HepG2 (cell line): ENCODE results near the gene NBR1. TPM values are rescaled to one million over a fixed set of nuclear protein-coding genes. Genes with fewer than 3 reads are reported as not detected.
A peak's percentile ranks its signal among the peaks of the same experiment; 100 is the strongest.

Experiments used
- CREB1 ChIP-seq, 2 experiments: fragments of 450-650 bp in 1 of 2; IDR thresholded peaks; 2 replicates each; pipeline ENCODE4 v1.6.1; 2016 to 2017; ENCODE audit warnings: control low read depth in 1 of 2, mild to moderate bottlenecking in 1 of 2, missing compliant biosample characterization in 1 of 2, missing genetic modification characterization in 1 of 2
- HMGA1 ChIP-seq: sonication (generic); formaldehyde crosslinking; conservative IDR thresholded peaks from 2 replicates; pipeline ENCODE4 v1.4.0; 2020; ENCODE audit warnings: missing genetic modification reagents
- MEIS1 ChIP-seq: sonication (generic); formaldehyde crosslinking; IDR thresholded peaks from 2 replicates; pipeline ENCODE4 v1.9.0; 2021; ENCODE audit warnings: mild to moderate bottlenecking, missing genetic modification reagents, moderate library complexity, borderline replicate concordance
- SSRP1 ChIP-seq: IDR thresholded peaks from 2 replicates; pipeline ENCODE4 v1.6.1; 2016; ENCODE audit warnings: control low read depth
- ZEB1 ChIP-seq: IDR thresholded peaks from 2 replicates; pipeline ENCODE4 v1.6.1; 2012; ENCODE audit warnings: mild to moderate bottlenecking, low read depth, inconsistent platforms; ENCODE audit not compliant: insufficient replicate concordance
- ZNF501 ChIP-seq: sonication (generic); formaldehyde crosslinking; IDR thresholded peaks from 2 replicates; pipeline ENCODE4 v1.5.1; 2020; ENCODE audit warnings: mild to moderate bottlenecking, moderate library complexity, missing genetic modification reagents
- ZNF615 ChIP-seq: sonication (generic); formaldehyde crosslinking; IDR thresholded peaks from 2 replicates; pipeline ENCODE4 v1.5.0; 2020; ENCODE audit warnings: mild to moderate bottlenecking, missing genetic modification reagents, borderline replicate concordance
- ZNF839 ChIP-seq: sonication (generic); formaldehyde crosslinking; IDR thresholded peaks from 2 replicates; pipeline ENCODE4 v1.4.0; 2020; ENCODE audit warnings: missing genetic modification reagents, mild to moderate bottlenecking, borderline replicate concordance
- polyA plus RNA-seq, 8 experiments: library from polyadenylated mRNA; depleted of rRNA in 3 of 8; stranded (reverse) in 7 of 8; unstranded in 1 of 8; fragments of >200 nt; fragmentation: Illumina TruSeq in 4 of 8; extraction: Trizol in 4 of 8; gene quantifications; 2 replicates each; pipeline versions ENCODE4 v1.2.1 to v1.2.3, GENCODE V29; 2011 to 2016; ENCODE audit warnings: low read depth in 4 of 8, missing spikeins in 1 of 8, mixed read lengths in 1 of 8; ENCODE audit not compliant: insufficient read depth in 1 of 8
- total RNA-seq, 5 experiments: library from RNA; depleted of rRNA; stranded (reverse); fragments of >200 nt; fragmentation: Illumina TruSeq; extraction: Trizol; gene quantifications; 2 replicates each; pipeline ENCODE4 v1.2.3, GENCODE V29; 2016; ENCODE audit warnings: low read depth in 1 of 5
- TF ChIP-seq, protein P1 (sequence below): sonication (generic); formaldehyde crosslinking; IDR thresholded peaks from 2 replicates; pipeline ENCODE4 v1.5.0; 2020; ENCODE audit warnings: mild to moderate bottlenecking, missing genetic modification reagents
- TF ChIP-seq, protein P2 (sequence below): sonication (generic); formaldehyde crosslinking; IDR thresholded peaks from 2 replicates; pipeline ENCODE4 v1.4.0; 2020; ENCODE audit warnings: missing genetic modification reagents, borderline replicate concordance
- TF ChIP-seq, protein P3 (sequence below): sonication (generic); formaldehyde crosslinking; IDR thresholded peaks from 2 replicates; pipeline ENCODE4 v1.8.1; 2022; ENCODE audit warnings: low read depth, mild to moderate bottlenecking, missing genetic modification reagents
- TF ChIP-seq, protein P4 (sequence below): sonication (generic); formaldehyde crosslinking; IDR thresholded peaks from 2 replicates; pipeline ENCODE4 v1.8.1; 2023; ENCODE audit warnings: mild to moderate bottlenecking, missing genetic modification reagents
- TF ChIP-seq, protein P5 (sequence below): sonication (generic); formaldehyde crosslinking; IDR thresholded peaks from 2 replicates; pipeline ENCODE4; 2020; ENCODE audit warnings: missing genetic modification reagents, mild to moderate bottlenecking, borderline replicate concordance

The NBR1 gene
- total and polyA plus RNA-seq, 2 of the 13 experiments (the other 11 are each of a cell fraction or from before 2014, with no cell fraction given): 51.7 to 121 TPM

DNA sequence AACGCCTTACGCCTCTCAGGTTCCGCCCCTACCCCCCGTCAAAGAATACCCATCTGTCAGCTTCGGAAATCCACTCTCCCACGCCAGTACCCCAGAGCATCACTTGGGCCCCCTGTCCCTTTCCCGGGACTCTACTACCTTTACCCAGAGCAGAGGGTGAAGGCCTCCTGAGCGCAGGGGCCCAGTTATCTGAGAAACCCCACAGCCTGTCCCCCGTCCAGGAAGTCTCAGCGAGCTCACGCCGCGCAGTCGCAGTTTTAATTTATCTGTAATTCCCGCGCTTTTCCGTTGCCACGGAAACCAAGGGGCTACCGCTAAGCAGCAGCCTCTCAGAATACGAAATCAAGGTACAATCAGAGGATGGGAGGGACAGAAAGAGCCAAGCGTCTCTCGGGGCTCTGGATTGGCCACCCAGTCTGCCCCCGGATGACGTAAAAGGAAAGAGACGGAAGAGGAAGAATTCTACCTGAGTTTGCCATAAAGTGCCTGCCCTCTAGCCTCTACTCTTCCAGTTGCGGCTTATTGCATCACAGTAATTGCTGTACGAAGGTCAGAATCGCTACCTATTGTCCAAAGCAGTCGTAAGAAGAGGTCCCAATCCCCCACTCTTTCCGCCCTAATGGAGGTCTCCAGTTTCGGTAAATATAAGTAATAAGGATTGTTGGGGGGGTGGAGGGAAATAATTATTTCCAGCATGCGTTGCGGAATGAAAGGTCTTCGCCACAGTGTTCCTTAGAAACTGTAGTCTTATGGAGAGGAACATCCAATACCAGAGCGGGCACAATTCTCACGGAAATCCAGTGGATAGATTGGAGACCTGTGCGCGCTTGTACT, 45.7 kb upstream of the NBR1 start, which contains the start of gene BRCA1 (continued):
- TF ChIP-seq, protein P1, sequence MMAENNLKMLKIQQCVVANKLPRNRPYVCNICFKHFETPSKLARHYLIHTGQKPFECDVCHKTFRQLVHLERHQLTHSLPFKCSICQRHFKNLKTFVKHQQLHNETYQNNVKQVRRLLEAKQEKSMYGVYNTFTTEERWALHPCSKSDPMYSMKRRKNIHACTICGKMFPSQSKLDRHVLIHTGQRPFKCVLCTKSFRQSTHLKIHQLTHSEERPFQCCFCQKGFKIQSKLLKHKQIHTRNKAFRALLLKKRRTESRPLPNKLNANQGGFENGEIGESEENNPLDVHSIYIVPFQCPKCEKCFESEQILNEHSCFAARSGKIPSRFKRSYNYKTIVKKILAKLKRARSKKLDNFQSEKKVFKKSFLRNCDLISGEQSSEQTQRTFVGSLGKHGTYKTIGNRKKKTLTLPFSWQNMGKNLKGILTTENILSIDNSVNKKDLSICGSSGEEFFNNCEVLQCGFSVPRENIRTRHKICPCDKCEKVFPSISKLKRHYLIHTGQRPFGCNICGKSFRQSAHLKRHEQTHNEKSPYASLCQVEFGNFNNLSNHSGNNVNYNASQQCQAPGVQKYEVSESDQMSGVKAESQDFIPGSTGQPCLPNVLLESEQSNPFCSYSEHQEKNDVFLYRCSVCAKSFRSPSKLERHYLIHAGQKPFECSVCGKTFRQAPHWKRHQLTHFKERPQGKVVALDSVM: no peak; the same call in 1 of the 2 replicates
- peak; percentile 88 for TF ChIP-seq ZEB1
- TF ChIP-seq, protein P2, sequence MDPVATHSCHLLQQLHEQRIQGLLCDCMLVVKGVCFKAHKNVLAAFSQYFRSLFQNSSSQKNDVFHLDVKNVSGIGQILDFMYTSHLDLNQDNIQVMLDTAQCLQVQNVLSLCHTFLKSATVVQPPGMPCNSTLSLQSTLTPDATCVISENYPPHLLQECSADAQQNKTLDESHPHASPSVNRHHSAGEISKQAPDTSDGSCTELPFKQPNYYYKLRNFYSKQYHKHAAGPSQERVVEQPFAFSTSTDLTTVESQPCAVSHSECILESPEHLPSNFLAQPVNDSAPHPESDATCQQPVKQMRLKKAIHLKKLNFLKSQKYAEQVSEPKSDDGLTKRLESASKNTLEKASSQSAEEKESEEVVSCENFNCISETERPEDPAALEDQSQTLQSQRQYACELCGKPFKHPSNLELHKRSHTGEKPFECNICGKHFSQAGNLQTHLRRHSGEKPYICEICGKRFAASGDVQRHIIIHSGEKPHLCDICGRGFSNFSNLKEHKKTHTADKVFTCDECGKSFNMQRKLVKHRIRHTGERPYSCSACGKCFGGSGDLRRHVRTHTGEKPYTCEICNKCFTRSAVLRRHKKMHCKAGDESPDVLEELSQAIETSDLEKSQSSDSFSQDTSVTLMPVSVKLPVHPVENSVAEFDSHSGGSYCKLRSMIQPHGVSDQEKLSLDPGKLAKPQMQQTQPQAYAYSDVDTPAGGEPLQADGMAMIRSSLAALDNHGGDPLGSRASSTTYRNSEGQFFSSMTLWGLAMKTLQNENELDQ (CRISPR knock-in tag): no peak
- TF ChIP-seq HMGA1: no peak
- TF ChIP-seq, protein P3, sequence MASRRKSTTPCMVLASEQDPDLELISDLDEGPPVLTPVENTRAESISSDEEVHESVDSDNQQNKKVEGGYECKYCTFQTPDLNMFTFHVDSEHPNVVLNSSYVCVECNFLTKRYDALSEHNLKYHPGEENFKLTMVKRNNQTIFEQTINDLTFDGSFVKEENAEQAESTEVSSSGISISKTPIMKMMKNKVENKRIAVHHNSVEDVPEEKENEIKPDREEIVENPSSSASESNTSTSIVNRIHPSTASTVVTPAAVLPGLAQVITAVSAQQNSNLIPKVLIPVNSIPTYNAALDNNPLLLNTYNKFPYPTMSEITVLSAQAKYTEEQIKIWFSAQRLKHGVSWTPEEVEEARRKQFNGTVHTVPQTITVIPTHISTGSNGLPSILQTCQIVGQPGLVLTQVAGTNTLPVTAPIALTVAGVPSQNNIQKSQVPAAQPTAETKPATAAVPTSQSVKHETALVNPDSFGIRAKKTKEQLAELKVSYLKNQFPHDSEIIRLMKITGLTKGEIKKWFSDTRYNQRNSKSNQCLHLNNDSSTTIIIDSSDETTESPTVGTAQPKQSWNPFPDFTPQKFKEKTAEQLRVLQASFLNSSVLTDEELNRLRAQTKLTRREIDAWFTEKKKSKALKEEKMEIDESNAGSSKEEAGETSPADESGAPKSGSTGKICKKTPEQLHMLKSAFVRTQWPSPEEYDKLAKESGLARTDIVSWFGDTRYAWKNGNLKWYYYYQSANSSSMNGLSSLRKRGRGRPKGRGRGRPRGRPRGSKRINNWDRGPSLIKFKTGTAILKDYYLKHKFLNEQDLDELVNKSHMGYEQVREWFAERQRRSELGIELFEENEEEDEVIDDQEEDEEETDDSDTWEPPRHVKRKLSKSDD (CRISPR knock-in tag): peak; percentile 95
- peak; percentile 70 for TF ChIP-seq ZNF501
- no peak; the same call in 1 of the 2 replicates for TF ChIP-seq MEIS1 (CRISPR knock-in tag)
- TF ChIP-seq, protein P4, sequence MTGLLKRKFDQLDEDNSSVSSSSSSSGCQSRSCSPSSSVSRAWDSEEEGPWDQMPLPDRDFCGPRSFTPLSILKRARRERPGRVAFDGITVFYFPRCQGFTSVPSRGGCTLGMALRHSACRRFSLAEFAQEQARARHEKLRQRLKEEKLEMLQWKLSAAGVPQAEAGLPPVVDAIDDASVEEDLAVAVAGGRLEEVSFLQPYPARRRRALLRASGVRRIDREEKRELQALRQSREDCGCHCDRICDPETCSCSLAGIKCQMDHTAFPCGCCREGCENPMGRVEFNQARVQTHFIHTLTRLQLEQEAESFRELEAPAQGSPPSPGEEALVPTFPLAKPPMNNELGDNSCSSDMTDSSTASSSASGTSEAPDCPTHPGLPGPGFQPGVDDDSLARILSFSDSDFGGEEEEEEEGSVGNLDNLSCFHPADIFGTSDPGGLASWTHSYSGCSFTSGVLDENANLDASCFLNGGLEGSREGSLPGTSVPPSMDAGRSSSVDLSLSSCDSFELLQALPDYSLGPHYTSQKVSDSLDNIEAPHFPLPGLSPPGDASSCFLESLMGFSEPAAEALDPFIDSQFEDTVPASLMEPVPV: 0 out of 2 replicates have a peak, but pooled peaks have one; percentile 63
- peak; percentile 98 for TF ChIP-seq CREB1 (IDR thresholded peaks at IDR 0.05)
- peak; percentile 100 for TF ChIP-seq CREB1 (CRISPR knock-in tag; IDR thresholded peaks at IDR 0.05)
- TF ChIP-seq ZNF839 (CRISPR knock-in tag): peak; percentile 81; the same call in 1 of the 2 replicates
- TF ChIP-seq, protein P5, sequence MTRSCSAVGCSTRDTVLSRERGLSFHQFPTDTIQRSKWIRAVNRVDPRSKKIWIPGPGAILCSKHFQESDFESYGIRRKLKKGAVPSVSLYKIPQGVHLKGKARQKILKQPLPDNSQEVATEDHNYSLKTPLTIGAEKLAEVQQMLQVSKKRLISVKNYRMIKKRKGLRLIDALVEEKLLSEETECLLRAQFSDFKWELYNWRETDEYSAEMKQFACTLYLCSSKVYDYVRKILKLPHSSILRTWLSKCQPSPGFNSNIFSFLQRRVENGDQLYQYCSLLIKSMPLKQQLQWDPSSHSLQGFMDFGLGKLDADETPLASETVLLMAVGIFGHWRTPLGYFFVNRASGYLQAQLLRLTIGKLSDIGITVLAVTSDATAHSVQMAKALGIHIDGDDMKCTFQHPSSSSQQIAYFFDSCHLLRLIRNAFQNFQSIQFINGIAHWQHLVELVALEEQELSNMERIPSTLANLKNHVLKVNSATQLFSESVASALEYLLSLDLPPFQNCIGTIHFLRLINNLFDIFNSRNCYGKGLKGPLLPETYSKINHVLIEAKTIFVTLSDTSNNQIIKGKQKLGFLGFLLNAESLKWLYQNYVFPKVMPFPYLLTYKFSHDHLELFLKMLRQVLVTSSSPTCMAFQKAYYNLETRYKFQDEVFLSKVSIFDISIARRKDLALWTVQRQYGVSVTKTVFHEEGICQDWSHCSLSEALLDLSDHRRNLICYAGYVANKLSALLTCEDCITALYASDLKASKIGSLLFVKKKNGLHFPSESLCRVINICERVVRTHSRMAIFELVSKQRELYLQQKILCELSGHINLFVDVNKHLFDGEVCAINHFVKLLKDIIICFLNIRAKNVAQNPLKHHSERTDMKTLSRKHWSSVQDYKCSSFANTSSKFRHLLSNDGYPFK (CRISPR knock-in tag): peak; percentile 39; the same call in 1 of the 2 replicates
- TF ChIP-seq SSRP1 (CRISPR knock-in tag): no peak
- no peak for TF ChIP-seq ZNF615
